ENCODE measurements around the gene IGF2BP3. TPM values are rescaled to one million over a fixed set of nuclear protein-coding genes. Genes with fewer than 3 reads are reported as not detected.

Gene IGF2BP3
- total RNA-seq, 2 donors from 2014 or later: 0.39 to 0.56 TPM

DNA sequence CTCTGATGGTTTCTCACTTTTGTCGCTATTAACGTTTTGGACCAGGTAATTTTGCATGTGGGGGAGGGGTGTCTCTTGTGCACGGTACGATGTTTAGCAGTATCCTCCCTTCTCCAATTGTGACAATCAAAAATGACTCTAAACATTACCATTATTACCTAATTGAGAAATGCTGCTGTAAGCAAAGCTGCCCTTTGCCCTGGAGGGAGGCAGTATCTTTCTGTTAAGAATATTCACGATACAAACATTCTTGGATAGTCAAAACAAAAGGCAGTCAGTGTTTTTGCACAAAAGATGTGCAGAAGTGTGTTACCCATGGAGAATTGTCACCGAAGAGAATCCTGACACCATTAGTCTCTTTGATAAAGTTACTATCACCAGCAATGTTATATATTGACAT is 161.5 kb downstream of the IGF2BP3 start:
- Mint-ChIP-seq H3K9me3 (no peaks in the 10 kb centered on the region), H3K36me3 (peaks cover 15 to 40% of the 10 kb centered on the region in 2 donors), H3K27ac (no peak overlapping the region)
- DNase-seq (ENCODE audit: low spot score in 2 of 2) (no peak), ATAC-seq (no peak)

GRCh38 chr7:23306936-23307521 is 163.3 kb downstream of the IGF2BP3 start:
- Mint-ChIP-seq H3K27ac (peak overlapping the region; percentile 82 to 91), H3K36me3 (peaks cover 20 to 52% of the 10 kb centered on the region in 2 donors), H3K9me3 (no peaks in the 10 kb centered on the region)
- ATAC-seq: peak; percentile 68 to 95
- no peak for DNase-seq (ENCODE audit: low spot score in 2 of 2)

DNA sequence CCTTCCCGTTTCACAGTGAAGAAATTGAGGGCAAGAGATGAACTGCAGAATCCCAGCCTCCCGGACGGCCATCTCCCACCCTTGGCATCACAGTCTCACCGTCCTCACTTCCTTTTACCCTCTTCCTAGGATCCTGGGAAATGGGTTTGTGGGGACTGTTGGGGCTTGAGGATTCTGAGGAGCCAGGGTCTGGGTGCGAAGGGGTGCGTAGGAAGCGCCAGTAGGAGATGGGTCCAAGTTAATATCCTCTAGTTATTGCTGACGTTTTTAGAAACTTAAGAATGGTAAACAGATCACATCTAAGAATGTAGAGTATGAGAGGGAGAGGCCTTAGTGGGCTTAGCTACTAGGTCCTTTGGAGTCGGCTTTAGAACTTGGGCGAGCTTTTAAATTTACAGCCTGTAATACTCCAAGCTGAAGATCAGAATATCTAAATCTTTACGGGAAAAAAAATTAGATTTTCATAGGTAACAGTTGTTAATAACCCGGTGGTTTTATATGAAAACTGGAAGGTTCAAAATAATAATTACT is 170.5 kb downstream of the IGF2BP3 start:
- peaks cover 38 to 39% of the 10 kb centered on the region in 2 donors for H3K36me3 Mint-ChIP-seq
- DNase-seq (ENCODE audit: low spot score in 2 of 2) (no peak), ATAC-seq (peak in 1 of 2 donors; percentile 3)
- peak overlapping the region; percentile 95 to 96 for H3K27ac Mint-ChIP-seq
- H3K9me3 Mint-ChIP-seq: peaks cover 0 to 11% of the 10 kb centered on the region in 2 donors

- peaks cover 0 to 11% of the 10 kb centered on the region in 2 donors for H3K9me3 Mint-ChIP-seq
- H3K36me3 Mint-ChIP-seq: peaks cover 32% of the 10 kb centered on the region in 2 donors
- peak within 1 kb of the TSS; percentile 95 to 96 for H3K27ac Mint-ChIP-seq
- ATAC-seq: peak; percentile 99 to 100
- peak; percentile 94 to 95 for DNase-seq (ENCODE audit: low spot score in 2 of 2)
These were observed 171.2 kb downstream of the IGF2BP3 start, which contains the start of gene MALSU1 for GRCh38 chr7:23298885-23299769. Gene MALSU1 (plus strand): TSS chr7:23299339. CDS start chr7:23299353, 14 bp downstream.

GRCh38 chr7:23298141-23298881 is 172.0 kb downstream of the IGF2BP3 start:
- peaks cover 30 to 32% of the 10 kb centered on the region in 2 donors for H3K36me3 Mint-ChIP-seq
- ATAC-seq (no peak), DNase-seq (ENCODE audit: low spot score in 2 of 2) (no peak)
- H3K27ac Mint-ChIP-seq: peak overlapping the region; percentile 95 to 96
- H3K9me3 Mint-ChIP-seq: peaks cover 0 to 11% of the 10 kb centered on the region in 2 donors

- no peak for DNase-seq (ENCODE audit: low spot score in 2 of 2)
These were observed 174.9 kb downstream of the IGF2BP3 start for GRCh38 chr7:23295401-23295697.

DNA sequence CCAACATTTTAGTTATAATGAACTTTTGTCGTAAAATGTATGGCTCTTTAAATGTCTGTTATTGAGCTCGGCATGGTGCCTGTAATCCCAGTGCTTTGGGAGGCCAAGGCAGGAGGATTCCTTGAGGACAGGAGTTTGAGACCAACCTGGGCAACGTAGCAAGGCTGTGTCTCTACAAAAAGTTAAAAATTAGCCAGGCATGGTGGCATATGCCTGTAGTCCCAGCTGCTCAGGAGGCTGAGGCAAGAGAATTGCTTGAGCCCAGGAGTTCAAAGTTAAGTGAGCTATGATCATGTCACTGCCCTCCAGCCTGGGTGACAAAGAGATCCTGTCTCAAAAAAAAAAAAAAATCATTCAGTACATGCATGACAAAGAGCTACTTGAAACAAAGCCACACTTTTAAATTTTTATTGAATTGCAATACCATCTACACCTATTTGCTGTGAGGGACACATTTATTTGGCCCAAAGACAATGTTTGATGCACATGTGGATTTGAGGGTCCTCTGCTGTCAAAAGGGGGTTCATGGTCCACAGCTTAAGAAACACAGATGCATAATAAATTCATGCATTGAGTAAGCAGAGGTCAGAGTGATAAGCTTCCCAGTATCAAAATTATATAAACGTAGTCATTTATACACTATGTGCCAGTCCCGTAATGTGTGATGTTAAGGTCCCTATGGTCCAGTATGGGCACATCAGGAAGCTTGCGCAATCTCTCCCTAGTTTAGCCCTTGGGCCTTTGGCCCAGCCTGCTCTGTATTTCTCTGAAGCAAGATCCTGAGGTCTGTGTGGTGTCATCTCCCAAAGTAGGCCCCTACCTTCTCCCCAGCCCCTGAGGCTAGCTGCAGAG is 175.5 kb downstream of the IGF2BP3 start:
- peaks cover 0 to 11% of the 10 kb centered on the region in 2 donors for H3K9me3 Mint-ChIP-seq
- no peak overlapping the region for H3K27ac Mint-ChIP-seq
- no peak for DNase-seq (ENCODE audit: low spot score in 2 of 2)
- H3K36me3 Mint-ChIP-seq: peaks cover 16% of the 10 kb centered on the region in 2 donors
- no peak for ATAC-seq

More at GRCh38 chr7:23295401-23295697, 174.9 kb downstream of the IGF2BP3 start:
- ATAC-seq: no peak
- Mint-ChIP-seq H3K36me3 (peaks cover 16 to 18% of the 10 kb centered on the region in 2 donors), H3K9me3 (peaks cover 0 to 11% of the 10 kb centered on the region in 2 donors), H3K27ac (no peak overlapping the region)

DNA sequence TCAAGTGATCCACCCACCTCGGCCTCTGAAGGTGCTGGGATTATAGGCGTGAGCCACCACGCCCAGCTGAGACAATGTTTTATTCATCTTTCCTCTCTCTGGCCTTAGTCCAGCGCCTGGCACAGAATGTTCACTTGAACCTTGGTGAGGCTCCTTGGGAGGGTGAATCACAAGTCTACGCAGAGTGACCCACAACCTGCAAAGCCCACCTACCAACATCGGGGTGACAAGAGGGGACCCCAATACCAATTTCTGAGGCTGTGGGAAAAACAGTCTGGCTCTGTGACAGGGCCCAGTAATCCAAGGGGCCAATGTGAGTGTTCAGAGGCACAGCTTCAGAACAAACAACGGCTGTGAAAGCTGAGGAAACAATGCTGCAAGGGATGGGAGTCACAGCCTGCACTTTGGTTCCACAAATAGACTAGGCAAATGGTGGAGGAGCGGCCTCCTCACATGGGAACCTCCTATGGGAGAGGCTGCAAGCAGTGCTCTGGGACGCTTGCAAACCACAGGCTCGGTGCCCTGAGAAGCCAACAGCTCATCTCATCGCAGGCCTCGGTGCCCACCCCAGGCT is 176.7 kb downstream of the IGF2BP3 start:
- no peak for ATAC-seq
- H3K9me3 Mint-ChIP-seq: peaks cover 0 to 7% of the 10 kb centered on the region in 2 donors
- no peak for DNase-seq (ENCODE audit: low spot score in 2 of 2)
- no peak overlapping the region for H3K27ac Mint-ChIP-seq
- peaks cover 5 to 8% of the 10 kb centered on the region in 2 donors for H3K36me3 Mint-ChIP-seq

DNA sequence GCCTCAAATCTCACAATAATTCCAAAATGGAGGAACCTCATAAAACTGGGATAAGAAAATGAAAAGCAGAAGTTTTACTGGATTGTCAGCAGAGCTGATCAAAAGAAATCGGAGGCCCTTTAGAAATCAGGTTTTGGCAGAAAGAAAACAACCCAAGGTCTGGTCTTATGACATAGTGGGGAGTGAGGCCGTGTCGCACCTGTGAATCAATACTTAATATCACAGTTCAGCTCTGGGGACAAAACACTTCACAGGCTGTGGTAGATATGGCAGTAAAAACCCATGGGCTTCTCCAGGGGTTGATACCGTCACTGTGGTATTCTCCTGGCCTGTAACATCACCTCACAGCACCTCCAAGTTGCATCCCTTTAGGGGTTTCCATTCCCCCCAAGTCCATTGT is 177.7 kb downstream of the IGF2BP3 start:
- Mint-ChIP-seq H3K9me3 (peaks cover 0 to 2% of the 10 kb centered on the region in 2 donors), H3K27ac (no peak overlapping the region), H3K36me3 (peaks cover under 1 to 1% of the 10 kb centered on the region in 2 donors)
- DNase-seq (ENCODE audit: low spot score in 2 of 2) (no peak), ATAC-seq (no peak)

DNA sequence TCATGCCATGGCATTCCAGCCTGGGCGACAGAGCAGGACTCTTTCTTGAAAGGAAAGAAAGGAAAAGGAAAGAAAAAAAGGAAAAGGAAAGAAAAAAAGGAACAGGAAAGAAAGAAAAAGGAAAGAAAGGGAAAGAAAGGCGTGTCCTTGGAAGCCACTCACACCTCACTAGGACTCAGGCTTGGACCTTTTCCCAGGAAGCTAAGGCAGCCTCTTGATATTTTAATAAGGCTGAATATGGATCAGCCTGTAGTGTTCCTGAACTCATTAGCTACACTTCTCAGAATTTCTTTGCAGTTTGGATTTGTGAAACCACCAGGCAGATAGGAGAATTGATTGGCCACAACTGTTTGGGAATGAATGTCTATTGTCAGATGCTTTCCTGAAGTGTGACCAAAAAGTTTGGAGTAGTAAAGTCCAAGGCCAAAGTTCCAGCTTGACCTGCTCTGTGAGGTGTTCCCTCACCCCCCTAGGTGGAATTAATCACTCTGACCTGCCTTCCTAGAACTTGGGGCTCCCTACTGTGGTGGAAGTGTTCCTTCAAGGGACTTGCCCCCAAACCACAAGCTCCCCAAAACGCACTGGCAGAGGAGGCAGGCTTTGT is 178.2 kb downstream of the IGF2BP3 start:
- H3K27ac Mint-ChIP-seq: no peak overlapping the region
- ATAC-seq (no peak), DNase-seq (ENCODE audit: low spot score in 2 of 2) (no peak)
- no peaks in the 10 kb centered on the region for H3K36me3 Mint-ChIP-seq
- H3K9me3 Mint-ChIP-seq: no peaks in the 10 kb centered on the region

- no peaks in the 10 kb centered on the region for H3K36me3 Mint-ChIP-seq
- ATAC-seq: no peak
These were observed 179.3 kb downstream of the IGF2BP3 start for GRCh38 chr7:23290993-23291392.

GRCh38 chr7:23287612-23288011 is 182.7 kb downstream of the IGF2BP3 start:
- ATAC-seq (peak in 1 of 2 donors; percentile 85), DNase-seq (ENCODE audit: low spot score in 2 of 2) (no peak)
- no peak overlapping the region for H3K27ac Mint-ChIP-seq
- no peaks in the 10 kb centered on the region for H3K36me3 Mint-ChIP-seq
- H3K9me3 Mint-ChIP-seq: no peaks in the 10 kb centered on the region

More at GRCh38 chr7:23290993-23291392, 179.3 kb downstream of the IGF2BP3 start:
- no peak for DNase-seq (ENCODE audit: low spot score in 2 of 2)
- Mint-ChIP-seq H3K9me3 (no peaks in the 10 kb centered on the region), H3K27ac (no peak overlapping the region)

DNA sequence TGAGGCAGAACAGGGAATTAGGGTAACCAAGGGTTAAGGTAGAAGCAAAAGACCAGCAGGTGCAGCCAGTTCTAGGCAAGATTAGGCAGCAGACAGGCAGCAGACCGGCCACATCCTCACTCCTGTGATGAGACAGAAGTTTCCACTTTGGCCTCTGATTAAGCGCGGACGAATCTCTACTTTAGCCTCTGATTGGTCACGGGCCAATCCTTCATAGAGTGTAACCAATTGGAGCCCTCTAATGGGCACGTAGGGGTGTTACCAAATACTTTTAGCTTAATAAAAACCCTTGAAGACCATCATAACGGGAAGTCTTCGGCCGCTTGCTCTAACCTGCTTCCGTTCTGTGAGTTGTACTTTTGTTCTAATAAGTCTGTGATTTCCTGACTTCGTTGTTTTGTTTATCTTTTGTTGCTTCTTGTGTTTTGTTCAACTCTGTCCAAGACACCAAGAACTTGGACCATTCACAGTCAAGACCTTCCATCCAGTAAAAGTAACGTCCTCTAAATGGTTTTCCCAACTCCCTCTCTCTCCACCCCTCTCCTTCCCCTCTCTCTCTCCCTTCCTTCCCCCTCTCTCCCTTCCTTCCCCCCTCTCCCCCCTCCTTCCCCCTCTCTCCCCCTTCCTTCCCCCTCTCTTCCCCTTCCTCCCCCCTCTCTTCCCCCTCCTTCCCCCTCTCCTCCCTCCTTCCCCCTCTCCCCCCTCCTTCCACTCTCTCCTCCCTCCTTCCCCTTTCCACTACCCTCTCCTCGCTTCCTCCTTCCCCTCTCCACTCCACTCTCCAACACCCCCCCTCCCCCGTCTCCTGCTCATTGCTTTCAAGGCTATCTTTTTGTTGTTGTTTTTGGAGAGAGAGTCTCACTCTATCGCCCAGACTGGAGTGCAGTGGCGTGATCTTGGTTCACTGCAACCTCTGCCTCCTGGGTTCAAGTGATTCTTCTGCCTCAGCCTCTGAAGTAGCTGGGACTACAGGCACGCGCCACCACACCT is 184.3 kb downstream of the IGF2BP3 start:
- ATAC-seq (no peak), DNase-seq (ENCODE audit: low spot score in 2 of 2) (no peak)
- H3K36me3 Mint-ChIP-seq: no peaks in the 10 kb centered on the region
- no peak overlapping the region for H3K27ac Mint-ChIP-seq
- no peaks in the 10 kb centered on the region for H3K9me3 Mint-ChIP-seq

GRCh38 chr7:23284871-23285270 is 185.4 kb downstream of the IGF2BP3 start:
- H3K36me3 Mint-ChIP-seq: no peaks in the 10 kb centered on the region
- ATAC-seq (no peak), DNase-seq (ENCODE audit: low spot score in 2 of 2) (no peak)
- H3K9me3 Mint-ChIP-seq: no peaks in the 10 kb centered on the region
- H3K27ac Mint-ChIP-seq: no peak overlapping the region
